GM13976 (cell line): ENCODE measurements around the gene MPND.
"Not testable (repeated sequence)": the region's sequence is repeated elsewhere in the genome, so short reads cannot be mapped to it uniquely, and the experiment has no call there.

ENCODE experiments used
- DNase-seq: peaks from one replicate; pipeline ENCODE4 v3.0.0; 2012; ENCODE audit warnings: low spot score
- in situ Hi-C: fragments of 300-500 bp; cut with MboI; formaldehyde crosslinking; loops from one replicate; pipeline ENCODE4 v1.12.0; 2022; ENCODE audit warnings: low sequenced_read_pairs, mixed read lengths, inconsistent platforms; ENCODE audit not compliant: unreplicated experiment
- TF ChIP-seq, protein P1 (sequence below): IDR thresholded peaks from 2 replicates; pipeline ENCODE4 v1.5.1; 2012; ENCODE audit warnings: borderline replicate concordance, mild to moderate bottlenecking; ENCODE audit not compliant: insufficient read depth; ENCODE audit errors: extremely low read depth, missing control alignments, control extremely low read depth

Gene MPND

DNA sequence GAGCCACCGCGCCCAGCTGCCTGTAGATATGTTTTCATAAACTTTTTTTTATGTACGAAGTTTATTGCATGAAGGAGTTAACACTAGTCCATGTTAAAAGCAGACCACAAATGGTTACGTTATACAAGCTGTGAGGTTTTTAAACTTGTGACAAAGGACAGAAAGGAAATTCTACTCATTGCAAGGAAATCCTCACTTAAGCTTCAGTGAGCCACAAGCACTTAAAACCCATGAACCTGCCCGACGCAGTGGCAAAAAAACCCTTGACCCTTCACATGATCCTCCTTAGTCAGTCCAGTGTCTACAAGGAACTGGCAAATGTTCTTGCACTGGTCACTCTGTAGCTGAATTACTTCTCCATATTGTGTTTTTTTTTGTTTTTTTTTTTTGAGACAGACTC, 4.2 kb downstream of the MPND start:
- in situ Hi-C loops = no loop called here
- DNase-seq = no peak

DNA sequence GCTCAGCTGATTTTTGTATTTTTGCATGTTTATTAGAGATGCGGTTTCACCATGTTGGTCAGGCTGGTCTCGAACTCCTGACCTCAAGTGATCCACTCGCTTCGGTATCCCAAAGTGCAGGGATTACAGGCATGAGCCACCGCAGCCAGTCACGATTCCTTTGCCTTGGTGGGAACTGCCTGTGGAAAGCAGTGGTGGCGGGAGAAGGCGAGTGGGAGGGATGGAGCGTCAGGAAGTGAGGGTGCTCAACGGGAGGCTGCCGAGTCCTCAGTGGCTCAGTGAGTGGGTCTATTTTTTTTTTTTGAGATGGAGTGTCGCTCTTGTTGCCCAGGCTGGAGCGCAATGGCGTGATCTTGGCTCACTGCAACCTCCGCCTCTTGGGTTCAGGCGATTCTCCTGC, 5.9 kb downstream of the MPND start:
- in situ Hi-C loops, DNase-seq: not testable (repeated sequence)

More for the DNA sequence above, 4.2 kb downstream of the MPND start:
- TF ChIP-seq, protein P1, sequence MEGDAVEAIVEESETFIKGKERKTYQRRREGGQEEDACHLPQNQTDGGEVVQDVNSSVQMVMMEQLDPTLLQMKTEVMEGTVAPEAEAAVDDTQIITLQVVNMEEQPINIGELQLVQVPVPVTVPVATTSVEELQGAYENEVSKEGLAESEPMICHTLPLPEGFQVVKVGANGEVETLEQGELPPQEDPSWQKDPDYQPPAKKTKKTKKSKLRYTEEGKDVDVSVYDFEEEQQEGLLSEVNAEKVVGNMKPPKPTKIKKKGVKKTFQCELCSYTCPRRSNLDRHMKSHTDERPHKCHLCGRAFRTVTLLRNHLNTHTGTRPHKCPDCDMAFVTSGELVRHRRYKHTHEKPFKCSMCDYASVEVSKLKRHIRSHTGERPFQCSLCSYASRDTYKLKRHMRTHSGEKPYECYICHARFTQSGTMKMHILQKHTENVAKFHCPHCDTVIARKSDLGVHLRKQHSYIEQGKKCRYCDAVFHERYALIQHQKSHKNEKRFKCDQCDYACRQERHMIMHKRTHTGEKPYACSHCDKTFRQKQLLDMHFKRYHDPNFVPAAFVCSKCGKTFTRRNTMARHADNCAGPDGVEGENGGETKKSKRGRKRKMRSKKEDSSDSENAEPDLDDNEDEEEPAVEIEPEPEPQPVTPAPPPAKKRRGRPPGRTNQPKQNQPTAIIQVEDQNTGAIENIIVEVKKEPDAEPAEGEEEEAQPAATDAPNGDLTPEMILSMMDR = no peak

DNA sequence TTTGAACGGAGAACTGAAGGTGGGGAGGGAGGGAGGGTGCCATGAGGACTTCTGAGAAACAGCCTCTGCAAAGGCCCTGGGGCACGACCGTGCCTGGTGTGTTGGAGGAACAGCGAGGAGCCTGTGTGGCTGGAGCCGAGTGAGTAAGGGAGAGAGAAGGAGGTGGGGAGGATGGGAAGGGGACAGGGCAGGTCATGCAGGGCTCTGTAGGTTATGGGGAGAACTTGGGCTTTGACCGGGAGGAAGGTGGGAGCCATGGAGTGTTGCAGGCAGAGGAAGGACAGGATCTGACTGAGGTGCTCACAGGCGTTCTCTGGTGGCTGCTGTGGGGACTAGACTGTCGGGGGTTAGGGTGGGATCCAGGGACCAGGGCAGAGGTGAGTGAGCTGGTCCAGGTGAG, 6.7 kb downstream of the MPND start:
- DNase-seq = no peak
- in situ Hi-C loops = loop anchor here (10.0 kb wide), 1 partner anchor 85 kb away; no protein-coding TSS in a partner anchor
- TF ChIP-seq, protein P1 = no peak

DNA sequence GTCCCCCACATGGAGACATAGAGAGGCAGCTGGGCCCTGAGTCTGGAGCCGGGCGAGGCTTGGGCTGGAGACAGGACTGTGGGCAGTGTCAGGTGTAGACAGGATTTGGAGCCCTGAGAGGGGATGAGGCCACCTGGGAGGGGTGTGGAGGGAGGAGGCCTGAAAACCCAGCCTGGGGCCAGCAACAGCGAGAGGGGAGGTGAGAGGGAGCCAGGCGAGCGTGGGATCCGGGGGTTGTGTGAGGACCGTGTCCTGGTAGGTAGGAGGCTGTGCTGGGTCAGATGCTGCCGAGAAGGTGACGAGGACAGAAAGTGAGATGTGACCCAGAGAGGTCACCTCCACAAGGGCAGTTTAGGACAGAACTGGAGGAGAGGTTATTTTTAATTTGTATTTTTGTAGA, 7.4 kb downstream of the MPND start:
- no peak for DNase-seq
- TF ChIP-seq, protein P1 = no peak
- in situ Hi-C loops = loop anchor here (10.0 kb wide), 1 partner anchor 86 kb away; no protein-coding TSS in a partner anchor

DNA sequence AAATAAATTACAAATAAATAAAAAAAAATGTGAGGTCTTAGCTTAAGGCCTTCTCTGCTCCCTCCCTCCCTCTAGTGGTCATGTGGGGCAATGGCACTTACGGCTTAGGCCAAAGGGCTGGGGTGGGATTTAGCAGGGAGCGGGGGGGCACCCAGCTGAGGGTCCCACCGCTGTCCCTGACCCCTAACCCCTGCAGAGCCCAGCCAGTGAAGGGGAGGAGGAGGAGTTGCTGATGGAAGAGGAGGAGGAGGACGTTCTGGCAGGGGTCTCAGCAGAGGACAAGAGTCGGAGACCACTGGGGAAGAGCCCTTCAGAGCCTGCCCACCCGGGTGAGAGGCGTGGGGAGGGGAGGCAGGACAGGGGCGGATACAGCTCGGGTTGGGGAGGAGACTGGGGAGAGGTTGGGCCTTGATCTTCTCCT, 9.3 kb downstream of the MPND start:
- TF ChIP-seq, protein P1 = peak; percentile 74
- peak; percentile 81 for DNase-seq
- in situ Hi-C loops = loop anchor here (10.0 kb wide), 1 partner anchor 88 kb away; no protein-coding TSS in a partner anchor

DNA sequence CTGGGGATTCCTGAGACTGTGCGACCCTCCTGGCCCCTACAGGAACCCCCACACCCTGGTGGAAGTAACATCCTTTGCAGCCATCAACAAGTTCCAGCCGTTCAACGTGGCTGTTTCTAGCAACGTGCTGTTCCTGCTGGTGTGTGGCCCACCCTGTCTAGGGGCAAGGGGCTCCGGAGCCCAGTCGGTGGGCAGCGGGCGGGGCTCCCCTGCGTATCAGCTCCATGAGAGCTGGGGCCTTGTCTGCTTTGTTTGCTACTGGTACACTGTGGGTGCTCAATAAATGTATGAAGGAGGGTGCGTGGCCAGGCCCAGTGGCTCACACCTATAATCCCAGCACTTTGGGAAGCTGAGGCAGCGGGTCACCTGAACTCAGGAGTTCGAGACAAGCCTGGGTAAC, 10.9 kb downstream of the MPND start:
- DNase-seq = no peak
- TF ChIP-seq, protein P1 = no peak
- in situ Hi-C loops = loop anchor here (10.0 kb wide), 1 partner anchor 89 kb away; no protein-coding TSS in a partner anchor

DNA sequence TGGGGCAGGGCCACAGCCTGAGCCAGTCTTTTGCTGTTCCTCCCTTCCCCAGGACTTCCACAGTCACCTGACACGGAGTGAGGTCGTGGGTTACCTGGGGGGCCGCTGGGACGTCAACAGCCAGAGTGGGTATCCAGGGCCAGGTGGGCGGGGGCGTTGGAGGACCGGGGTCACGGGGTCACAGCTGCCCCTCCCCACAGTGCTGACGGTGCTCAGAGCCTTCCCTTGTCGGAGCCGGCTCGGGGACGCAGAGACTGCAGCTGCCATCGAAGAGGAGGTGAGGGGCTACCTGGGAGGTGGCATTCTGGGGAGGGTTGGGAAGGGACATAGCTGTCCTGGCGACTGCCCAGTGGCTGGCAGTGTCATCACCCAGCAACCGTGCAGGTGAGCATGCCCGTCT, 11.5 kb downstream of the MPND start:
- TF ChIP-seq, protein P1 = no peak
- no peak for DNase-seq
- in situ Hi-C loops = loop anchor here (10.0 kb wide), 1 partner anchor 90 kb away; no protein-coding TSS in a partner anchor
